Endothelial cell of umbilical vein (primary cell): ENCODE results near the gene MSANTD7. TPM values are rescaled to one million over a fixed set of nuclear protein-coding genes. Genes with fewer than 3 reads are reported as not detected.

Experiments used
- BruUV-seq: library from RNA; stranded (reverse); fragments of 400-500 nt; replicated peaks from 2 replicates; lab custom pipeline; 2021; lab: Mats Ljungman, UMichigan
- CTCF ChIA-PET: fragments of 300-600, 350-600 bp; sonication (Branson Sonifier 250); formaldehyde crosslinking; loops from one replicate; lab custom pipeline; 2021; ENCODE audit warnings: antibody characterized with exemption, inconsistent platforms; lab: Charles Lee
- POLR2A ChIA-PET: fragments of 300-600, 350-600 bp; sonication (Branson Sonifier 250); formaldehyde crosslinking; loops from one replicate; lab custom pipeline; 2021; ENCODE audit warnings: antibody characterized with exemption, inconsistent platforms; lab: Charles Lee
- DNase-seq: peaks from one replicate; pipeline ENCODE4 v3.0.0-alpha.2; 2011; ENCODE audit warnings: low read depth, low spot score
- FAIRE-seq: peaks from 2 replicates; lab custom pipeline; 2011; peaks lifted over from hg19 to GRCh38; lab: Jason Lieb, UNC
- H2AFZ ChIP-seq: 2 replicates; pipeline ENCODE4 v1.6.0; 2012; ENCODE audit warnings: low read depth, low read length, control low read depth, inconsistent platforms
- H3K27ac ChIP-seq: 2 replicates; pipeline ENCODE4 v1.5.1; 2011; ENCODE audit warnings: low read depth, mild to moderate bottlenecking, control low read depth, low read length, moderate library complexity; ENCODE audit not compliant: insufficient read depth
- H3K27me3 ChIP-seq, 2 experiments: 2 replicates each; pipeline versions ENCODE4 v1.6.0 to v1.6.1; 2011; ENCODE audit warnings: low read length in 2 of 2, mixed read lengths in 1 of 2; ENCODE audit not compliant: control insufficient read depth in 2 of 2, insufficient read depth in 2 of 2
- H3K36me3 ChIP-seq, 2 experiments: 2 replicates in 1 of 2; 3 replicates in 1 of 2; pipeline ENCODE4 v1.5.1; 2011; ENCODE audit warnings: low read length in 2 of 2, mild to moderate bottlenecking in 1 of 2, moderate library complexity in 1 of 2; ENCODE audit not compliant: control insufficient read depth in 2 of 2, insufficient read depth in 2 of 2; ENCODE audit errors: extremely low read depth in 1 of 2
- H3K4me1 ChIP-seq: 3 replicates; pipeline ENCODE4 v1.5.1; 2011; ENCODE audit warnings: mild to moderate bottlenecking, low read length; ENCODE audit not compliant: control insufficient read depth, insufficient read depth; ENCODE audit errors: extremely low read depth
- H3K4me2 ChIP-seq: 2 replicates; pipeline ENCODE4 v1.6.1; 2011; ENCODE audit warnings: low read length, control low read depth, mixed read lengths; ENCODE audit not compliant: insufficient read depth
- H3K4me3 ChIP-seq, 3 experiments: fragments of 200-600 bp in 1 of 3; sonication (generic), shearing (Covaris generic) in 1 of 3; replicated peaks in 1 of 3; 2 replicates each; pipeline ENCODE4 v1.5.1; 2011 to 2016; ENCODE audit warnings: control low read depth in 3 of 3, low read length in 3 of 3, mild to moderate bottlenecking in 2 of 3, inconsistent platforms in 1 of 3, low read depth in 1 of 3, moderate library complexity in 1 of 3; ENCODE audit not compliant: insufficient read depth in 1 of 3
- H3K79me2 ChIP-seq: 2 replicates; pipeline ENCODE4 v1.6.0; 2012; ENCODE audit warnings: low read length, inconsistent platforms; ENCODE audit not compliant: control insufficient read depth, insufficient read depth
- H3K9ac ChIP-seq: replicated peaks from 2 replicates; pipeline ENCODE3; 2011; ENCODE audit warnings: low read length, control low read depth; ENCODE audit not compliant: insufficient read depth; ENCODE audit errors: extremely low read depth
- H3K9me1 ChIP-seq: replicated peaks from 3 replicates; pipeline ENCODE4 v1.6.0; 2011; ENCODE audit warnings: mild to moderate bottlenecking, low read length; ENCODE audit not compliant: control insufficient read depth, insufficient read depth; ENCODE audit errors: extremely low read depth
- H3K9me3 ChIP-seq: replicated peaks from 2 replicates; pipeline ENCODE4 v1.5.1; 2012; ENCODE audit warnings: low read length, inconsistent platforms; ENCODE audit not compliant: control insufficient read depth, insufficient read depth
- H4K20me1 ChIP-seq: replicated peaks from 2 replicates; pipeline ENCODE3; 2011; ENCODE audit warnings: mild to moderate bottlenecking, low read length; ENCODE audit not compliant: control insufficient read depth, insufficient read depth; ENCODE audit errors: extremely low read depth
- EZH2 ChIP-seq: IDR thresholded peaks from 2 replicates; pipeline ENCODE4 v1.6.1; 2012; ENCODE audit warnings: borderline replicate concordance, low read depth, mild to moderate bottlenecking, moderate library complexity, low read length, inconsistent platforms; ENCODE audit not compliant: severe bottlenecking
- FOS ChIP-seq: IDR thresholded peaks from 2 replicates; pipeline ENCODE4 v1.6.1; 2011; ENCODE audit warnings: mild to moderate bottlenecking, low read length, moderate library complexity, borderline replicate concordance; ENCODE audit not compliant: insufficient read depth
- GATA2 ChIP-seq: IDR thresholded peaks from 2 replicates; pipeline ENCODE4 v1.7.0; 2011; ENCODE audit warnings: low read depth, mild to moderate bottlenecking, moderate library complexity, mixed read lengths, low read length; ENCODE audit not compliant: insufficient read length, insufficient read depth
- JUN ChIP-seq: IDR thresholded peaks from 2 replicates; pipeline ENCODE4 v1.6.1; 2011; ENCODE audit warnings: borderline replicate concordance, low read depth; ENCODE audit not compliant: insufficient read length, insufficient read depth
- MYC ChIP-seq: IDR thresholded peaks from one replicate; pipeline ENCODE4 v1.6.1; 2011; ENCODE audit warnings: mild to moderate bottlenecking, low read depth, low read length
- POLR2A ChIP-seq: IDR thresholded peaks from 2 replicates; pipeline ENCODE4 v1.6.1; 2012; ENCODE audit warnings: low read depth, mild to moderate bottlenecking, control low read depth, low read length
- POLR2AphosphoS5 ChIP-seq: IDR thresholded peaks from 2 replicates; pipeline ENCODE4 v1.6.1; 2012; ENCODE audit warnings: low read depth, mild to moderate bottlenecking, control low read depth, low read length, moderate library complexity; ENCODE audit not compliant: insufficient read depth
- dilution Hi-C: fragments of 300-500 bp; cut with MboI; formaldehyde crosslinking; loops from one replicate; pipeline ENCODE4 v1.15.0; 2019; ENCODE audit warnings: low sequenced_read_pairs; ENCODE audit not compliant: extremely low pct_ligation_motif_present
- intact Hi-C: fragments of 100-400 bp; cut with micrococcal nuclease; formaldehyde crosslinking; loops from one replicate; pipeline ENCODE4 v1.10.0; 2022
- polyA plus RNA-seq, 4 experiments: library from polyadenylated mRNA; depleted of rRNA in 3 of 4; stranded (reverse) in 3 of 4; unstranded in 1 of 4; fragments of >200 nt; gene quantifications; 2 replicates each; pipeline versions ENCODE4 v1.2.1 to v1.2.3, GENCODE V29; 2011 to 2012; ENCODE audit warnings: missing spikeins in 1 of 4
- total RNA-seq: library from RNA; stranded (reverse); gene quantifications from 2 replicates; pipeline ENCODE4 v1.2.3, GENCODE V29; 2021
- TF ChIP-seq, protein P1 (sequence below): IDR thresholded peaks from 2 replicates; pipeline ENCODE4 v1.6.1; 2011; ENCODE audit not compliant: insufficient read depth, insufficient read length
- TF ChIP-seq, protein P2 (sequence below), 2 donors: IDR thresholded peaks; 1 replicate in 1 of 2; 2 replicates in 1 of 2; pipeline ENCODE4 v1.5.1; 2011; ENCODE audit warnings: low read length in 2 of 2, mild to moderate bottlenecking in 2 of 2, moderate library complexity in 2 of 2, control low read depth in 1 of 2, inconsistent platforms in 1 of 2, low read depth in 1 of 2; ENCODE audit not compliant: insufficient read depth in 1 of 2; ENCODE audit errors: extremely low read depth in 1 of 2

MSANTD7 gene
- total and polyA plus RNA-seq, 2 donors (not counting 3 experiments of a cell fraction or from before 2014, with no cell fraction given), result 4.8 to 13.1 TPM

DNA sequence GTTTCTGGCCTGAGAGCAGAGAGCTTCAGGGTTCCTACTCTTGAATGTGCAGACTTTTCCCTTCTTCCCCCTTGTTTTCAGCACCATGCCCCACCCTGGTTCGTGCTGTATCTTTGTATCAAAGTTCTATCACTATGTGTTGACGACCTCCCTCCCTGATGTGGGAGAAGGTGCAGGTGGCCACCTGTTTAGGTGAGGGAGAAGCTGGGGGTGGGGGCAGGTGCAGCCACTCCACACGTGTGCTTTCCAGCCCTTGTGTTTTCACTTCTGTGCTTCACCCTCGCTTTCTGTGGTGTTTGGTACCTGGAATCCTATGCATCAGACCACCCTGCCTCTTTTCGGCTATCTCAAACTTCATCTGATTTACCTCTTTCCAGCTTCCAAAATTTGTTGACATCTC is 20.9 kb downstream of the MSANTD7 start:
- CTCF ChIA-PET, result interaction anchor here (1.0 to 1.5 kb wide), 2 partner anchors 11 to 360 kb away, joined by 3 read pairs; no protein-coding TSS in a partner anchor

More for the DNA sequence above, 20.9 kb downstream of the MSANTD7 start:
- no peaks in the 10 kb centered on the region for H3K9me1 ChIP-seq
- H3K9ac ChIP-seq, result no peak overlapping the region
- H3K79me2 ChIP-seq, result no peaks in the 10 kb centered on the region
- no peaks in the 10 kb centered on the region for H3K4me1 ChIP-seq
- no peak for FAIRE-seq
- intact Hi-C loops, result no loop called here
- POLR2A ChIA-PET, result no interaction called here
- H3K27me3 ChIP-seq, result no peaks in the 10 kb centered on the region
- H3K9me3 ChIP-seq, result no peaks in the 10 kb centered on the region
- no TSS peak for BruUV-seq
- H3K4me2 ChIP-seq, result no peak overlapping the region
- no peak overlapping the region for H2AFZ ChIP-seq
- TF ChIP-seq POLR2A, result no peak
- TF ChIP-seq, protein P1, sequence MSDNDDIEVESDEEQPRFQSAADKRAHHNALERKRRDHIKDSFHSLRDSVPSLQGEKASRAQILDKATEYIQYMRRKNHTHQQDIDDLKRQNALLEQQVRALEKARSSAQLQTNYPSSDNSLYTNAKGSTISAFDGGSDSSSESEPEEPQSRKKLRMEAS, result no peak
- no peak for TF ChIP-seq EZH2
- TF ChIP-seq POLR2AphosphoS5, result no peak
- TF ChIP-seq MYC, result no peak
- no peak for TF ChIP-seq JUN
- TF ChIP-seq, protein P2, sequence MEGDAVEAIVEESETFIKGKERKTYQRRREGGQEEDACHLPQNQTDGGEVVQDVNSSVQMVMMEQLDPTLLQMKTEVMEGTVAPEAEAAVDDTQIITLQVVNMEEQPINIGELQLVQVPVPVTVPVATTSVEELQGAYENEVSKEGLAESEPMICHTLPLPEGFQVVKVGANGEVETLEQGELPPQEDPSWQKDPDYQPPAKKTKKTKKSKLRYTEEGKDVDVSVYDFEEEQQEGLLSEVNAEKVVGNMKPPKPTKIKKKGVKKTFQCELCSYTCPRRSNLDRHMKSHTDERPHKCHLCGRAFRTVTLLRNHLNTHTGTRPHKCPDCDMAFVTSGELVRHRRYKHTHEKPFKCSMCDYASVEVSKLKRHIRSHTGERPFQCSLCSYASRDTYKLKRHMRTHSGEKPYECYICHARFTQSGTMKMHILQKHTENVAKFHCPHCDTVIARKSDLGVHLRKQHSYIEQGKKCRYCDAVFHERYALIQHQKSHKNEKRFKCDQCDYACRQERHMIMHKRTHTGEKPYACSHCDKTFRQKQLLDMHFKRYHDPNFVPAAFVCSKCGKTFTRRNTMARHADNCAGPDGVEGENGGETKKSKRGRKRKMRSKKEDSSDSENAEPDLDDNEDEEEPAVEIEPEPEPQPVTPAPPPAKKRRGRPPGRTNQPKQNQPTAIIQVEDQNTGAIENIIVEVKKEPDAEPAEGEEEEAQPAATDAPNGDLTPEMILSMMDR (IDR thresholded peaks at IDR 0.05; ENCODE audit: extremely low read depth in 1 of 2, insufficient read depth in 1 of 2, low read depth in 1 of 2, low read length in 2 of 2), result no peak
- no peak for TF ChIP-seq FOS
- no peak for TF ChIP-seq GATA2
- no peaks in the 10 kb centered on the region for H4K20me1 ChIP-seq
- H3K27ac ChIP-seq, result no peak overlapping the region
- H3K36me3 ChIP-seq, result peaks cover 0 to 4% of the 10 kb centered on the region in 2 experiments
- no peak for DNase-seq
- dilution Hi-C loops, result no loop called here
- H3K4me3 ChIP-seq, result no peak overlapping the region
